NCI-H345 (cell line): ENCODE measurements around the gene ELL.

Source experiments
- DNase-seq: peaks from one replicate; lab custom pipeline; 2025; lab: John Stamatoyannopoulos, UW

Gene ELL

DNA sequence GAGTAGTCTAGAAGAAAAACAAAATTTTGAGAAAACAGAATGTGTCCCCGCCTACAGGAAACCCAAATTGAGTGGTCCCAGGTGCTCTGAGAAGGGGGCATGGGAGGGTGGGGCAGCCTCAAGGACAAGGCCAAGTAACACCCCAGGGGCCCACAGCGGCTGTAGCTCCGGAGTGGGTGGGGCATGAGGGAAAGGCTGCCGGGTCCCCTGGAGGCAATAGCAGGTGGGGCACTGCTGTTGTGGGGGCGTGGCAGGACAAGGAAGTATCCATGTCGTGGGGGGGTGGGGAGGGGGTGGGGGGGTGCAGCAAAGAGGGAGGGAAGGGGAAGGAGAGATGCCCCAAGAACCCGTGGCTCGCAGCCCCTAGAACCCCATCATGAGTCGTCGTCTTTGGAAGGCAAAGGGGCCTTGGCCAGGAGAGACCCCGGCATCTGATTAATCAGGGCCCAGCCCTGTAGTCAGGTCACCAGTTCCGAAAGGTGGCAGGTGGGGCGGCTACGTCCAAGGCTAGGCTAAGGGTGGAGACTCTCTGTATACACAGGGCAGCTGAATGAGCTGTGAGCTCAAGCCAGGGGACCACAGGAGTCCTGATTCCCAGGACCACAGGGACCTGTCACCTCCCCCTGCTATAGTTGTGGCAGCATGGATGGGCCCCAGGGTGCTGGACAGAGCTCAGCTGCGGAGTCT is 76.5 kb downstream of the ELL start:
- DNase-seq, result no peak

DNA sequence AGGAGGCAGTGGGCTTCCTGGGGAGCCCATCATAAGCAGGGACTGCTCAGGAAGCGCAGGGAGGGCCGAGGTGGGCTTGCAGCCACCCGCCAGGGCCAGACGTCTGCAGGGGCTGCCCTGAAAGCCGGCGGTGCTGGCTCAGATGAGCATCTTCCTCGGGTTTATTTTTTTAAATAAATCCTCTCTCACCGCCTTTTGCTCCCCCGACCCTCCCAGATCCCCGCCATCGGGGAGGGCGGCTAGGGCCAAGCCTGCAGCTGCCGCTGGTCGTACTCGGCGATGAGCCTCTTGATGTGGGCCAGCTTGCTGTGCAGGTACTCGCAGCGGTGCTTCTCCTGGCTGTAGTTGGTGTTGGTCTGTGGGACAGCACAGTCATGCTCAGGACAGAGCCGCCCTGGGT is 77.4 kb downstream of the ELL start:
- DNase-seq, result no peak

DNA sequence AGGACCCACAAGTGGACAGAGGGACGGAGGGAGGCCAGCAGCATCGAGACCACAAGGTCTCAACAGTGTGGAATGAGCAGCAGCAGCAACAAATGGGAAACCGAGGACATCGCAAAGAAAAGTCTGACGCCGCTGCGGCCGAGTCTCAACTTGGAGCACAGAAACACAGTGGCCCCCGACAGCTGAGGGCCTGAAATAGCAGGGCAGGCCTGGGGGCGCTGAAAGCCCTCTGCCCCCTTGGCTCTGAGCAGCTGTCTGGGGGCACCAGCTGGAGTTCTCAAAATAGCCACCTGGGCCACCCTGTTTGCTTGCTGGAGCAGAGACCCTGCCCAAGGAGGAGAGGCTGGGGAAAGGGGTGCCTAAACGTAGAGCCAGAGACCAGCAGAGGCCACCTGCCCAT is 78.0 kb downstream of the ELL start:
- no peak for DNase-seq

DNA sequence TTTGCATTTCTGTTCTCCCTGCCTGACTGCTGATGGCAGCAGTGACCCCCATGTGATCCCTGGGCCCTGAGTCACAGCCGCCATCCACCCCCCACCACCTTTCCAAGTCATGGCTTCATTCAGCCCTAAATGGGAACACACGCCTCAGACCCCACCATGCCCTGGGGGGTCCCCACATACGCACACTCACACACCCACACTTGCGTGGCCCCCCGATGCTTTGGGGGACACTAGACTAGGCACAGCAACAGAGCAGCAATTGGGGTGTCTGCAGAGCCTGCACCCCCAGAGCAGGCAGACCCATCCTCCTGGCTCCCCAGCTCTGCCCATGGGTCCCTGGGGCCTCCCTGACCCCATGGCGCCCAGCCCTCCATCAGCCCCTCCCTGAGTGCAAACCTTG is 78.5 kb downstream of the ELL start:
- no peak for DNase-seq

DNA sequence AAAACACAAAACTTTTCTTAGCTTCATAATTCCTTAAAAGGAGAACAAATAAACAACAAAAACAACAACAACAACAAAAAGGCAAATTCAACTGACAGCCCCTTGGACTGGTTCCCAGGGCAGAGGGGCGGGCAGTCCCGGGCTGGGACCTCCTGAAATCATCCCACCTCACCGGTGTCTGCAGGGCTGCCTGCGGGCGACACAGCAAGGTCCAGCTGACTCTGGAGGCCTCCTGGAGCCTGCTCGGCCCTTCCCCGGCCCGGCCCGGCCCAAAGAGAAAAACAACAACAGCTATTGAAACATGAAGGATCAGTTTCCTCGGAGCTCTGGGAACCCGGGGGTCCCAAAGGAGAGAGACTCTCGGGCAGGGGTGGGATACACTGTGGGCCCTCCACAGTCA is 78.9 kb downstream of the ELL start:
- no peak for DNase-seq

DNA sequence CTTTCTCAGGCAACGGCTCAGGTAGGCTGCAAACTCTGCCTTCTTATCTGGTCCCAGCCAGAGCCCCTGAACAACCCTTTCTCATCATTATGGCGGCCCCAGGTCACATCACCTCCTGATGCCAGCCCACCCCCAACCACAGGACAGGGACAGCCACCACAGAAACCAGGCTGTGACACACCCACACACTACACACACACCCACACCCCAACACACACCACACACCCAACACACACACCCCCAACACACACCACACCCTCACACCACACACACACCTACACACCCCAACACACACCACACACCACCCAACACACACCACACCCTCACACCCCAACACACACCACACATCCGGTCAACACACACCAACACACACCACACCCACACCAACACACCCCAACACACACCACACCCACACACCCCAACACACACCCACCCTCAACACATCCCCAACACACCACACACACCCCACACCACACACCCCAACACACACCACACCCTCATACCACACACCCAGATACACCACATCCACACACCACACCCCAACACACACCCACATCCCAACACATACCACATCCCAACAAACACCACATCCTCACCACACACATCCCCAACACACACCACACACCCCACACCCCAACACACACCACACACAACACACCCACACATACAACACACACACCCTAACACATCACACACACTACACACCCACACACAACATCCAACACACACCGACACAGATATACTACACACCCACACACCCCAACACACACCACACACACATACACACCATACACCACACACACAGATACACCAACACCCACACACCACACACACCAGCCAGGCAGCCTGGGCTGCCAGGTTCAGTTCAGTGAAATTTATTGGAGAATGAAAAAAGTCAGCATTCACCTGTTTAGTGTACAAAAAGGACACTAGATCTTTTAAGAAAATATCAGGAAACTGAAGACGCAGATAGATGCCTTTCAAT is 79.8 kb downstream of the ELL start:
- DNase-seq, result no peak

DNA sequence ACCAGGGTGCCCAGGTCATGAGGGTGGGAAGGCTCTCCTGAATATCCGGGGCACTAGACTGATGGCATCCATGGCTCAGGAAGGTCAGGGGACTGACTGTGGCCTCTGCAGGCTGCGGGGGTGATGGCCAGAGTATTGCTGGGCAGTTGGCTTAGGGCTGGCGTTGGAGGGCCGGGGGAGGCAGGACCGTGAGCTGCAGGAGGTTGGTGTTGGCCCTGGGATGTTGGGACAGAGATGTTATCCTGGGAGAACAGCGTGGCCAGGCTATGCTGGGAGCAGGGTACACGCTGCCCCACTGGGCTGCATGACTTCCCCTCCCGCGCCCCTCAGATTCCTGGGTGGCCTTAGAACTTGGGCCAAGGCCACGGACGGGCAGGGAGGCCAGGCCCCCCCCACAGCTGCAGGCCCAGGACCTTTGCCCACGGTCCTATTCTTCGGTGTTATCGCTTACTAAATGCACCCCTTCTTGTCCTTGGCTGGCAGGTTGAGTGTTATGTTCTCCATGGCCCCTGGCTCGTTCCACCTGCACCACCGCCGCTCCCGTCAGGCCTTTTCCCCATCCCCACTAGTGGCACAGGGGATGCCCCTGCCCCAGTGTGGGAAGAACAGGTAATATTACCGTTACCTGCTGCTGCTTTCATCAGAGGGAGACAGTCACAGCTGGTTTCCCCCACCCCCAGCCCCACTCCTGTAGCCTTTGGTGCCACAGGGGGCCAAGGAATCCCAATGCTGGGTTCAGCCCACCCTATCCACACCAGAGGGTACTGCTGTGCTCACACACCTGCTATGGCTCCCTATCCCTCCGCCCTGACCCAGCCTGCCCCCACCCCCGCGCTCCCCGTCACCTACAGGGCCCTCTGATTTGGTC is 80.7 kb downstream of the ELL start:
- no peak for DNase-seq

DNA sequence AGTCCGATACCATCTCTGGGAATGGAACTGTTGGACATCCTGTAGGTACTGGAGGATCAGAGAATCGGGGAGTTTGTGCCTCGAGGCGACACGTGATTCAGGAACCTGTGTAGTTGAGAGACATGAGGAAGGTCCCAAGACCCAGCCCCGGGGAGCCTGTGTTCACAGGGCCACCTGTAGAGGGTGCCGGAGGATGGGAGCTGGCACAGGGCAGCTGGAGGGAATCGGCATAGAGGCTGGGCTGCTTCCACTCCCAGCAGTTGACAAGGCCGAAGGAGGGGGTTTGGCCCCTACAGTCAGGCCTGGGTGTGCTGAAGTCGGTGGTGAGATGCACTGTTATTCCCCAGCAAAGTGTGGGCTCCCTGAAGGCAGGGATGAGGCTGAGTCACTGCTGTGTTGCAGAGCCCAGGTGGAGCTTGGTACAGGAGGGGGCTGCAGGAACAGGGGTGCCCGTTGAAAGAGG is 81.4 kb downstream of the ELL start:
- DNase-seq, result peak; percentile 29

DNA sequence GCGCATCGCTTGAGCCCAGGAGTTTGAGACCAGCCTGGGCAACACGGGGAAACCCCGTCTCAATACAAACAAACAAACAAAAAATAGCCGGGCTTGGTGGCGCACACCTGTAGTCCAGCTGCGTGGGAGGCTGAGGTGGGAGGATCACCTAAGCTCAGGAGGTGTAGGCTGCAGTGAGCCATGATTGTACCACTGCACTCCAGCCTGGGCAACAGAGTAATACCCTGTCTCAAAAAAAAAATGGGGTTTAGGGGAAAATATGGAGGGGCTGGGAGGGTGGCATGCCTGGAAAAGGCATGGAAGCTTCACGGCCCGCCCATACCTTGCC is 82.0 kb downstream of the ELL start:
- no peak for DNase-seq

DNA sequence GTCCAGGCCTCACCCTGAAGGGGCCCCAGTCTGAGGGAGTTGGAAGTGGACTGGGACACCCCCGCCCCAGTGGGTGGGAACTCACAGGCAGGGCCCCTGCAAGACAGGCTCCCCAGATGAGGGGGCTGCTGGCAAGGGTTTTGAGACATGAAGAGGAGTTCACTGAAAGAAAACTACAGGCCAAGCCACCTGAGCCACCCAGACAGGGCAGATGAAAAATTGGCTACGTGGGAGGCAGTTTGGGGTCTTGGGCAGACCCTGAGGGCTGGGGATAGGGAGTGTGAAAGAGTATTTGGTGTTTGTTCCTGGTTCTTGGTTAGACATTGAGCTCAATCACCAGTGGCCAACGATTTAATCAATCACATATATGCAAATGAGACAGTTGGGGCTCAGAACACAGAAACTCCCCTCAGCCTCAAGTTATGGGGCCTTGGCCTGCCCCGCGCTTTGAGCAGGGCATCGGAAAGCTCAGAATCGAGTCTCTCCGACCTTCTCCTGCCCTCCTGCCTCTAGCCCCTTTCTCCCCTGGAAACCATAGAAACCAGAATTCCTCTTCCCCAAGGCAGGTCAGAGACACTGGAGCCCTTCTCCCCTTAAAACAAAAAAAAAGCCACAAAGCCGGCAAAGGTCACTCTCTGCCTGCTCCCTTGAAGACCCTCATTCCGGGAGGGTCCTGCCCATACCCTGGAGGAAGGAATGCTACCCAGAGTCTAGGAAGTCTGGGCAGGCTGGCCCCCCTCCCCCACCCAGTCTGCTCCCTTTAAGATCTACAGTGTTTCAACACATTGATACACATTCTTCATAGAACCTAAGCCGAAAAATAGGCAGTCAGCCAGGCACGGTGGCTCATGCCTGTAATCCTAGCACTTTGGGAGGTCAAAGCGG is 82.6 kb downstream of the ELL start:
- DNase-seq, result no peak

DNA sequence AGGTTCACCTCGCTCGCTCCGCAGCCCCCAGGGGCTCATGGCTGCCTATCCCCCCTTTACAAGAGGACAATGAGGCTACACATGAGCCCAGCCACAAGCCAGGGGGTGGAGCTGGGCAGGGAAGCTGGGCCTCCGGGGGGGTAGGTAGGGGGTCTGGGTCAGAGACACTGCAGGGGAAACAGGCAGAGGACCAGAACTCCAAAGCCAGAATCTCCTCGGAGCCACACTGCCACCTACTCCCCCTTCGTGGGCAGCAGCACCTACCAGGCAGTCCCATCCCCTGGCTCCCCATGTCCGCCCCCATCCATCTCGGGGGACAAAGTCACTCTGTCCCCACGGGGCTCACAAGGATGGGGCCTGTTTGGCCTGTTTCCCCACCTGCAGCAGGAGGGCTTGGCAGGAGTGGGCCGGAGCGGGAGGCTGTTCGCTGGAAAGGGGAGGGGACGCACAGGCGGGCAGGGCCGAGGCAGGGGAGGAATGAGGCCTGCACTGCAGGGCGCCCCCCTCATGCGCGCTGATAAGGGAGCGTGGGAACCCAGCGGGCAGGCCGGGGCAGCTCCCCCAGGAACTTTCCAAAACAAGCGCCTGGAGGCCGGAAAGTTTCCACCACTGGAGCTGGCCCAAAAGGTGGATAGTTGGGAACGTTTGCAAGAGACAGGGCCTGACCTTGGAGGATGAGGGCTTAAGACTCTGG is 83.4 kb downstream of the ELL start:
- DNase-seq, result no peak

DNA sequence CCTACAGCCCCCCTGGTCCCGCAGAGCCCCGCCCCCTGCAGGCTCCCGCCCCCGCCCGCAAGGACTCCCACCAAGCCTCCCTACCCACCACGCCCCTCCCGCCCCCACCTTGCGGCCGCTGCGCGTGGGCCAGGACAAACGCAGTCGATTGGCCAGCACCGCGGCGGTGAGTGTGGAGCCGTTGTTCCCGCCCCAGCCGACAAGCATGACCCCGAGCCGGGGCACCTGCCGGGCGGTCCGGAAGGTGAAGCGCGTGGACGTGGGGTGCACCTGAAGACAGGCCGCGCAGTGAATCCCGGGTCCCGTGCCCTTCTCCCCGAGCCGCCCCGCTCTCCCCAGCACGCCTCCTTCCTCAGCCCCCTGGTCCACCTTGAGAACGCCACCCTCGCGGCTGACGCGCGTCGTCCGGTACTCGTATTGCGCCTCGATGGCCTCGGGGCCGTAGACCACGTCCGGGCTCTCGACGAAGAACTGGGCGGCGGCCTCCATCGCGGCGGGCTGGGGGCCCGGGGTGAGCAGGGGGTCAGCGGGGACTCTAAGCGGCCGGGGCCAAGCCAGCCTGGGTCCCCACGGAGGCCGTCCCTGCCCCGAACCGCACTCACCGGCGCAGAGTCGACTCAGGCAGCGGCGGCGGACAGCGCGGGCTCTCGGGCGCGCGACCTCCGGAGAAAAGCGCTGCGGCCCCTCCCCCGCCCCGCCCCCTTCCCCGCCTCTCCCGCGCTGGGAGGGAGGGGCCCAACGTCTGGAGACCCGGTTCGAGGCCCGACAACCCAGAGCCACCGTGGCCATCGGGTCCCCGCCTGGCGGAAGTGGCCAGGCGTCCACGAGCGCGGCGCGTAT is 84.2 kb downstream of the ELL start, which contains the start of gene ISYNA1:
Gene ISYNA1 (minus strand): TSS at position 643 of the 840 bp plus-strand sequence. CDS start 154 bp downstream, at position 489.
- peak; percentile 58 for DNase-seq

DNA sequence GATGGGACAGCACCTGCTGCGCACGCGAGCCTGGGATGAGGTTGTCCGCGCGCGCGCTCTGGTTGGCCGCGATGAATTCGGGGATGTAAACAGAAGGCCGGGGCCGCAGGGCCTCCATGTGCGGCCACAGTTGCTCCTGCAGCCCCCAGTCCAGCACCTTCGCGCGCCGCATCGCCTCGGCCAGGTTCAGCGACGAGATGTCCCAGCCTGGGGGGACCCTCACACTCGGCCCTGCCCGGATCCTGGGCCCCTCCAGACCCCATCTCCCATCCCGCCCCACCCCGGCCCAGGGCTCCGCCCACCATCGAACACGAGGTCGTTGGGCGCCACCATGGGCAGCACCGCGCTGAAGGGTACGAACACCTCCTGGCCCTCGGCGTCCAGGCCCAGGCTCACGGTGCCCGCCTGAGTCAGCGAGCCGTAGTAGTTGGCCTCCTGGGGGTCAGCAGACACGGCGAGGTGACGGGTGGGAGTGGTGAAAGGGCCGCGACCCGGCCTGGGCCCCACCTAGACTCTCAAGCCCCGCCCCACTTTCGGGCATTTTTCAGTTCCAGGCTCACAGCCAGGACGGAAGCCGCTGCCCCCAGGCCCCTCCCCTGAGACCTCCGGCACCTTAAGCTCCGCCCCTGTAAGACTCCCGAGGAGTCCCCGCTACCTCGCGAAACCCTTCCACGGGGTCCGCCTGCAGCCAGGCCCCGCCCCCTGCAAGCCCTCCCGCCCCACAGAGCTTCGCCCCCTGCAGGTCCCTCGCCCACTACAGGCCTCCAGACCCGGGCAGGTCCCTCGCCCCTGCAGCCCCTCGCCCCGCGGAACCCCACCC is 85.0 kb downstream of the ELL start:
- peak; percentile 79 for DNase-seq

DNA sequence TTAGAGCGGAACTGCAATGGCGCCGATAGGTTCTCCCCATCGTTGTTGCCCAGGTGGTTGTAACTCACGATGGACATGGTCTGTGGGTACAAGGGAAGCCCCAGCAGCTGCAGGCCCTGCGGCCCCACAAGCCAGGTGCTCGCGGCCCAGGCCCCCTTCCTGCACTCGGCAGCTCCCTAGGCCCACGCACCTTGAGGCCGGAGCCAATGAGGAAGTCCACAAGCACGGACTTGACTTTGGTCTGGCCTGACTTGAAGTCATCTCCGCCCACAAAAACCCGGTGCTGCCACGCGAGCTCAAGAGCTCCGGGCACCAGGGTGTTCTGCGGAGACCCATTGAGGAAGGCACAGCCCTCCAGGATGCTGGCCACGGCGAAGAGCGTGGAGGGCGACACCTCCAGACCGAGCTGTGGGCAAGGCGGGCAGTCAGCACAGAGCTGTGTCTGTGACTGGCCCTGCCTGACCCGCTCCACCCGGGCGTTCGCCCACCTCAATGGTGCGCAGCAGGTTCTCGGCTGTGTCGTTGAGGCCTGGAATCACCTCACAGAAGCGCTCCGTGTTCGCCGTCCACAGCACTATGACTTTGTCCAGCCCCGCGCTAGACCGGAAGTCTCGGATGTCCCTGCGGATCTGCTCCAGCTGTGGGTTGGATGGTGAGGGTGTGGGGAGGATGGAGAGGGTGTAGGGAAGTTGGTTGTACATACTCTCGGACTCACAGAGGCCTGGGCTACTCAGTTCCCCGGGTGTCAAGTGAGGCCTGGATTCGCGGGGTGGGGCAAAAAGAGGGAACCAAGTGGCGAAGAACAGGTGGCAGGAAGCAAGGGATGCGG is 85.8 kb downstream of the ELL start:
- DNase-seq, result no peak

DNA sequence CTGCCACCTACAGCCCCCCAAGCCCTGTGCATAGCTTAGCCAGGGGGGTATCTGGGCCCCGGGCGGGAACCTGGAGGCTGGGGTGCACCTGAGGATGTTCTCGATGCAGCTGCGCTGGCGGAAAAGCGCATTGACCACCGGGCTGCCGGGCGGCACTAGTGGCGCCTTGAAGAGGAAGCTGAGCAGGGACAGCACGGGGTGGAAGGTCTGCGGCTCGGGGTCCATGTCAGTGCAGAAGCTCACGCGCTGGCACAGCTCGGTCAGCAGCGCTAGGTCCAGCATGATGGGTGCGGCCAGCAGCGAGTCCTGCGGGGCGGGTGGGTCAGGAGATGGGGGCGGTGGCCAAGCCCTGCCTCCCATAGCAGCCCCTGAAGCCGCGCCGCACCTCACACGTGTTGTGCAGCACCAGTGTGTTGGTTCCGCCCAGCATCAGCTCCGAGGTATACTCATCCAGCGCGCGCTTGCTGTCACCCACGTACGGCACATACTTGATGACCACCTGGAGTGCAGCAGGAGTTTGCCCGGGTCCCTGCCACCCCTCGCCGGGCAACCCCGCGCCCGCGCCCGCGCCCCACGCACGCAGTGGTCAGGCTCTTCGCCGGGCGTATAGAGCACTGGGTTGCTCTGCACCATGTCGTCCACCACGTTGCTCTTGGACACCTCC is 86.6 kb downstream of the ELL start:
- DNase-seq, result no peak

DNA sequence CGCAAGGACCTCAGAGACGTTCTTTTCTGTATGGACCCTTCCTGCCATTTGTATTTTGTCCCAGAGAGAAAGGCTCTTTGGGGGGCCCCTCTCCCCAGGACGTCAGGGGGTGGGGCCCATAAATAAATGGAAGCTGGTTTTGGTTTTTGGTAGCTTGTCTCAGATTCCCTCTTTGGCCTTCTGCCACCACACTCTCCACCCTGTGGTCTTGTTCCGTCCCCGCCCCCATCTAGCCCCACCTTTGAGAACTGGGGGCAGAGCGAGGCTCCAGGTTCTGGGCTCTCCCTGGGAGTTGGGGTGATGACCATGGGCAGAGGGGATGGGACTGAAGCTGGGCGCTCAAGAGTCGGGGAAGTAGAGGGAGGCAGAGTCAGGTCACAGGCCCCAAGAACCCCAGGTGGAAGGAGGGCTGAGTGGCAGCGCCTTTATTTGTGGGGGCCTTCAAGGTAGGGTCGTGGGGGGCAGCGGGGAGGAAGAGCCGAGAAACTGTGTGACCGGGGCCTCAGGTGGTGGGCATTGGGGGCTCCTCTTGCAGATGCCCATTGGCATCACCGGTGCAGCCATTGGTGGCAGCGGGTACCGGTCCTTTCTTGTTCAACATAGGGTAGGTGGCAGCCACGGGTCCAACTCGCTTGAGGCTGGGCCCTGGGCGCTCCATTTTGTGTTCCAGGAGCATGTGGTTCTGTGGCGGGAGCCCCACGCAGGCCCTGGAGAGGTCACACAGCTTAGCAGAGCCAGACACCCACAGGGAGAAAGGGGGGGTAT is 87.3 kb downstream of the ELL start:
- no peak for DNase-seq
